ENCODE data around the gene SMIM35. TPM values are rescaled to one million over a fixed set of nuclear protein-coding genes. Genes with fewer than 3 reads are reported as not detected.

SMIM35 gene
- polyA plus RNA-seq, 1 of the 3 experiments (the other 2 are of a cell fraction) = not detected

DNA sequence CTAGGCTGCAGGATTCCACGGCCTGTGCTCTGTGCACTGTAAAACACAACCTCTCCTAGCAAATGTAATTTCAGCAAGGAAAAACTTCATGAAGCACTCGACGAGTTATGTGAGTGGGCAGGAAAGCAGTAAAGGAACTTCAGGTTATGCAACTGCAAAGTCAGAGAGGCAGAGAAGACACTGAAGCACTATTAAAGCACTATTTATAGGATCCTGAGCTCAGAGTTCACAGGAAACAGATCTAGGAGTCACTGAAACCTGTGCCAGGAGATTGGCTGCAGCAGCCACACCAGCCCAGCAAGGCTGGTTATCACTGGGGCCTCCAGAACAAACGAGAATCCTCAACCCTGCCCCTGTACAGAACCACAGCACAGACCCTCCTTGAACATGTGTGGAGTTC lies 2.5 kb downstream of the SMIM35 start (continued):
- TF ChIP-seq, protein P1, sequence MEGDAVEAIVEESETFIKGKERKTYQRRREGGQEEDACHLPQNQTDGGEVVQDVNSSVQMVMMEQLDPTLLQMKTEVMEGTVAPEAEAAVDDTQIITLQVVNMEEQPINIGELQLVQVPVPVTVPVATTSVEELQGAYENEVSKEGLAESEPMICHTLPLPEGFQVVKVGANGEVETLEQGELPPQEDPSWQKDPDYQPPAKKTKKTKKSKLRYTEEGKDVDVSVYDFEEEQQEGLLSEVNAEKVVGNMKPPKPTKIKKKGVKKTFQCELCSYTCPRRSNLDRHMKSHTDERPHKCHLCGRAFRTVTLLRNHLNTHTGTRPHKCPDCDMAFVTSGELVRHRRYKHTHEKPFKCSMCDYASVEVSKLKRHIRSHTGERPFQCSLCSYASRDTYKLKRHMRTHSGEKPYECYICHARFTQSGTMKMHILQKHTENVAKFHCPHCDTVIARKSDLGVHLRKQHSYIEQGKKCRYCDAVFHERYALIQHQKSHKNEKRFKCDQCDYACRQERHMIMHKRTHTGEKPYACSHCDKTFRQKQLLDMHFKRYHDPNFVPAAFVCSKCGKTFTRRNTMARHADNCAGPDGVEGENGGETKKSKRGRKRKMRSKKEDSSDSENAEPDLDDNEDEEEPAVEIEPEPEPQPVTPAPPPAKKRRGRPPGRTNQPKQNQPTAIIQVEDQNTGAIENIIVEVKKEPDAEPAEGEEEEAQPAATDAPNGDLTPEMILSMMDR (IDR thresholded peaks at IDR 0.05) = no peak
- TF ChIP-seq, protein P2, sequence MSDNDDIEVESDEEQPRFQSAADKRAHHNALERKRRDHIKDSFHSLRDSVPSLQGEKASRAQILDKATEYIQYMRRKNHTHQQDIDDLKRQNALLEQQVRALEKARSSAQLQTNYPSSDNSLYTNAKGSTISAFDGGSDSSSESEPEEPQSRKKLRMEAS (IDR thresholded peaks at IDR 0.05; ENCODE audit: low read depth) = no peak
- no peak for TF ChIP-seq TAF1 (IDR thresholded peaks at IDR 0.05; ENCODE audit: borderline replicate concordance, low read depth, low read length)
- no peak for TF ChIP-seq RCOR1 (IDR thresholded peaks at IDR 0.05; ENCODE audit: low read length)
- no peak for TF ChIP-seq MXI1 (IDR thresholded peaks at IDR 0.05; ENCODE audit: low read depth, low read length)
- TF ChIP-seq POLR2AphosphoS5 (IDR thresholded peaks at IDR 0.05; ENCODE audit: low read depth, low read length) = no peak
- TF ChIP-seq FOSL2 (IDR thresholded peaks at IDR 0.05; ENCODE audit: borderline replicate concordance, low read depth) = no peak
- TF ChIP-seq, protein P3, sequence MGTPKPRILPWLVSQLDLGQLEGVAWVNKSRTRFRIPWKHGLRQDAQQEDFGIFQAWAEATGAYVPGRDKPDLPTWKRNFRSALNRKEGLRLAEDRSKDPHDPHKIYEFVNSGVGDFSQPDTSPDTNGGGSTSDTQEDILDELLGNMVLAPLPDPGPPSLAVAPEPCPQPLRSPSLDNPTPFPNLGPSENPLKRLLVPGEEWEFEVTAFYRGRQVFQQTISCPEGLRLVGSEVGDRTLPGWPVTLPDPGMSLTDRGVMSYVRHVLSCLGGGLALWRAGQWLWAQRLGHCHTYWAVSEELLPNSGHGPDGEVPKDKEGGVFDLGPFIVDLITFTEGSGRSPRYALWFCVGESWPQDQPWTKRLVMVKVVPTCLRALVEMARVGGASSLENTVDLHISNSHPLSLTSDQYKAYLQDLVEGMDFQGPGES (IDR thresholded peaks at IDR 0.05; ENCODE audit: low read depth, low read length) = no peak

DNA sequence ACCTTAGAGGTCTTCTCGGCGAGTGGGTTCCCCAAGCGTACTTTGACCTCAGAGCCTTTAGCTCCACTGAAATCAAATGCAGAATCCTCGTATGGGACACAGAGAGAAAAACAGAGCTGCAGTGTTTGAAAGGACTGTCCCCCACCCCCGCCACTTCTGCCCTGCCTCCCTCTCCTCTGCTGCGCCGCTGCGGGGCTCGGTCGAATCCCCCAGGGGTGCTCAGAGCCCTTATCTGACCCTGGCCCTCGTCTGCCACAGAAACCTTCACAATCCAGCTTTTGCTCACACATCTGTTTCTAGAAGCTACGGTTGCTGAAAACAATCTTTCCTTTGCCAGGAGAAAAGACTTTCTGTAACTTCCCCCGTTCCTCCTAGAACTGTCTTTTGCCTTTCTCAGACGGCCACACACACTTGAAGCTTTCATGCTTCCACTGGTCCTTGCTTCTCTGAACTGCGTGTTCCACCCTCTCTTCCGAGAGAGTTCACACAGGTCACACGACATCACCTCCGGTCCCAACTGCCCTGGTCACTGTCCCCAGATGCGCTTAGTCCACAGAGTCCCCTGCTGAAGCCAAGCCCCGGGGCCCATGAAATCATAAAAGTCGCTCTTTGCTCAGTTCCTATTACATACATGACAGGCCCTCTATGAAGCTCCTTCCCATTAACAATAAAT lies 3.7 kb downstream of the SMIM35 start:
- Histone ChIP-seq H3K4me2 (no peak overlapping the region), H3K27me3 (ENCODE audit: insufficient read depth) (peaks cover 14% of the 10 kb centered on the region), H3F3A (replicated peaks; ENCODE audit: insufficient read depth) (no peaks in the 10 kb centered on the region), H4K20me1 (ENCODE audit: insufficient read depth) (no peaks in the 10 kb centered on the region), H2AFZ (ENCODE audit: low read depth) (no peak overlapping the region), H3K36me3 (replicated peaks in 1 of 2; ENCODE audit: control insufficient read depth in 1 of 2, insufficient read depth in 2 of 2, low read length in 1 of 2) (no peaks in the 10 kb centered on the region), H3K27ac (ENCODE audit: low read depth in 2 of 2, low read length in 1 of 2) (no peak overlapping the region), H3K4me1 (ENCODE audit: control insufficient read depth in 1 of 2, insufficient read depth in 2 of 2, low read depth in 1 of 2, low read length in 1 of 2) (no peaks in the 10 kb centered on the region), H3K9me3 (no peaks in the 10 kb centered on the region), H3K4me3 (ENCODE audit: low read depth in 2 of 2, low read length in 1 of 2) (no peak overlapping the region), H3K9ac (no peak overlapping the region), H3K79me2 (ENCODE audit: insufficient read depth) (no peaks in the 10 kb centered on the region), H3K9me2 (no peaks in the 10 kb centered on the region)
- WGBS (ENCODE audit: low lambda C conversion rate) = 46% methylated on average over 17 of the region's 21 CpGs
- CTCF ChIA-PET = interaction anchor here (0.7 to 1.5 kb wide), 4 partner anchors 12 to 657 kb away, joined by 3 to 8 read pairs (median 3); no protein-coding TSS in a partner anchor
- POLR2A ChIA-PET = no interaction called here
- TF ChIP-seq FOXJ3 (CRISPR knock-in tag; IDR thresholded peaks at IDR 0.05) (no peak), RXRA (IDR thresholded peaks at IDR 0.05; ENCODE audit: borderline replicate concordance, low read depth) (no peak), FOSL2 (IDR thresholded peaks at IDR 0.05; ENCODE audit: borderline replicate concordance, low read depth) (no peak), SIN3A (IDR thresholded peaks at IDR 0.05; ENCODE audit: borderline replicate concordance, low read depth, low read length) (no peak), TCF12 (IDR thresholded peaks at IDR 0.05) (no peak), MXI1 (IDR thresholded peaks at IDR 0.05; ENCODE audit: low read depth, low read length) (no peak), TAF1 (IDR thresholded peaks at IDR 0.05; ENCODE audit: borderline replicate concordance, low read depth, low read length) (no peak), ELF1 (IDR thresholded peaks at IDR 0.05) (no peak), JUND (IDR thresholded peaks at IDR 0.05) (no peak), RAD21 (IDR thresholded peaks at IDR 0.05; ENCODE audit: low read length) (no peak), CHD2 (IDR thresholded peaks at IDR 0.05; ENCODE audit: low read length, partially characterized antibody) (no peak), MEF2A (IDR thresholded peaks at IDR 0.05; ENCODE audit: borderline replicate concordance, low read depth) (no peak), EP300 (IDR thresholded peaks at IDR 0.05; ENCODE audit: borderline replicate concordance in 1 of 2, low read depth in 1 of 2, low read length in 1 of 2) (no peak)
- TF ChIP-seq, protein P1 (IDR thresholded peaks at IDR 0.05) = no peak
- TF ChIP-seq, protein P4, sequence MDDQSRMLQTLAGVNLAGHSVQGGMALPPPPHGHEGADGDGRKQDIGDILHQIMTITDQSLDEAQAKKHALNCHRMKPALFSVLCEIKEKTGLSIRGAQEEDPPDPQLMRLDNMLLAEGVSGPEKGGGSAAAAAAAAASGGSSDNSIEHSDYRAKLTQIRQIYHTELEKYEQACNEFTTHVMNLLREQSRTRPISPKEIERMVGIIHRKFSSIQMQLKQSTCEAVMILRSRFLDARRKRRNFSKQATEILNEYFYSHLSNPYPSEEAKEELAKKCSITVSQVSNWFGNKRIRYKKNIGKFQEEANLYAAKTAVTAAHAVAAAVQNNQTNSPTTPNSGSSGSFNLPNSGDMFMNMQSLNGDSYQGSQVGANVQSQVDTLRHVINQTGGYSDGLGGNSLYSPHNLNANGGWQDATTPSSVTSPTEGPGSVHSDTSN (IDR thresholded peaks at IDR 0.05) = no peak
- TF ChIP-seq, protein P5, sequence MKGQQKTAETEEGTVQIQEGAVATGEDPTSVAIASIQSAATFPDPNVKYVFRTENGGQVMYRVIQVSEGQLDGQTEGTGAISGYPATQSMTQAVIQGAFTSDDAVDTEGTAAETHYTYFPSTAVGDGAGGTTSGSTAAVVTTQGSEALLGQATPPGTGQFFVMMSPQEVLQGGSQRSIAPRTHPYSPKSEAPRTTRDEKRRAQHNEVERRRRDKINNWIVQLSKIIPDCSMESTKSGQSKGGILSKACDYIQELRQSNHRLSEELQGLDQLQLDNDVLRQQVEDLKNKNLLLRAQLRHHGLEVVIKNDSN (IDR thresholded peaks at IDR 0.05; ENCODE audit: borderline replicate concordance, low read depth) = no peak
- no peak for DNase-seq

Measured in SK-N-SH (cell line).